Lower leg skin (tissue), 4 donors: Measurements from ENCODE around the gene PTPRT. TPM values are rescaled to one million over a fixed set of nuclear protein-coding genes. Genes with fewer than 3 reads are reported as not detected.

Source experiments
- DNase-seq, 2 donors: peaks; one replicate each; pipeline ENCODE4 v3.0.0-alpha.2; 2019; ENCODE audit warnings: low spot score in 2 of 2
- H3K4me3 ChIP-seq: fragments of 200-600 bp; sonication (generic); 2 replicates; pipeline ENCODE4 v1.5.1; 2017; ENCODE audit warnings: mild to moderate bottlenecking, low read depth; ENCODE audit not compliant: poor library complexity, severe bottlenecking
- POLR2A ChIP-seq, 2 donors: fragments of 450-650 bp; IDR thresholded peaks; one replicate each; pipeline ENCODE4 v1.6.1; 2016 to 2017; ENCODE audit warnings: antibody characterized with exemption in 2 of 2, mild to moderate bottlenecking in 1 of 2, moderate library complexity in 1 of 2
- WGBS, 2 donors: methylation state at CpG; one replicate each; pipeline ENCODE4 v1.1.5; 2018; 5-methylcytosine and 5-hydroxymethylcytosine counted together
- intact Hi-C: fragments of 100-400 bp; cut with DNase I; formaldehyde crosslinking; loops from one replicate; pipeline ENCODE4 v1.15.0; 2023; ENCODE audit warnings: low total_unique reads
- total RNA-seq, 4 donors: library from RNA; depleted of rRNA; stranded (reverse); fragments of >200 nt; gene quantifications; one replicate each; pipeline ENCODE4 v1.1.0, GENCODE V29; 2016
- TF ChIP-seq, protein P1 (sequence below), 3 donors: fragments of 450-650 bp; IDR thresholded peaks; one replicate each; pipeline ENCODE4 v1.5.1; 2016; ENCODE audit warnings: antibody characterized with exemption in 3 of 3, mild to moderate bottlenecking in 3 of 3, moderate library complexity in 2 of 3

The PTPRT gene
- total RNA-seq, 4 donors from 2014 or later: 0.34 to 1.4 (median 0.95) TPM

- 82 to 93% methylated on average over 3 of the region's 3 CpGs for WGBS, 2 donors
- TF ChIP-seq, protein P1, sequence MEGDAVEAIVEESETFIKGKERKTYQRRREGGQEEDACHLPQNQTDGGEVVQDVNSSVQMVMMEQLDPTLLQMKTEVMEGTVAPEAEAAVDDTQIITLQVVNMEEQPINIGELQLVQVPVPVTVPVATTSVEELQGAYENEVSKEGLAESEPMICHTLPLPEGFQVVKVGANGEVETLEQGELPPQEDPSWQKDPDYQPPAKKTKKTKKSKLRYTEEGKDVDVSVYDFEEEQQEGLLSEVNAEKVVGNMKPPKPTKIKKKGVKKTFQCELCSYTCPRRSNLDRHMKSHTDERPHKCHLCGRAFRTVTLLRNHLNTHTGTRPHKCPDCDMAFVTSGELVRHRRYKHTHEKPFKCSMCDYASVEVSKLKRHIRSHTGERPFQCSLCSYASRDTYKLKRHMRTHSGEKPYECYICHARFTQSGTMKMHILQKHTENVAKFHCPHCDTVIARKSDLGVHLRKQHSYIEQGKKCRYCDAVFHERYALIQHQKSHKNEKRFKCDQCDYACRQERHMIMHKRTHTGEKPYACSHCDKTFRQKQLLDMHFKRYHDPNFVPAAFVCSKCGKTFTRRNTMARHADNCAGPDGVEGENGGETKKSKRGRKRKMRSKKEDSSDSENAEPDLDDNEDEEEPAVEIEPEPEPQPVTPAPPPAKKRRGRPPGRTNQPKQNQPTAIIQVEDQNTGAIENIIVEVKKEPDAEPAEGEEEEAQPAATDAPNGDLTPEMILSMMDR (IDR thresholded peaks at IDR 0.05): no peak
- DNase-seq: no peak
- intact Hi-C loops: no loop called here
- H3K4me3 ChIP-seq: no peak overlapping the region
These were observed 352.2 kb downstream of the PTPRT start for GRCh38 chr20:42837456-42837855.

GRCh38 chr20:42836339-42836738, 353.4 kb downstream of the PTPRT start:
- intact Hi-C loops: no loop called here
- DNase-seq: peak in 1 of 2 donors; percentile 42
- TF ChIP-seq, protein P1 (IDR thresholded peaks at IDR 0.05): no peak
- TF ChIP-seq POLR2A (IDR thresholded peaks at IDR 0.05): no peak
- no peak overlapping the region for H3K4me3 ChIP-seq
- 25 to 36% methylated on average over 5 of the region's 5 CpGs for WGBS, 2 donors

DNA sequence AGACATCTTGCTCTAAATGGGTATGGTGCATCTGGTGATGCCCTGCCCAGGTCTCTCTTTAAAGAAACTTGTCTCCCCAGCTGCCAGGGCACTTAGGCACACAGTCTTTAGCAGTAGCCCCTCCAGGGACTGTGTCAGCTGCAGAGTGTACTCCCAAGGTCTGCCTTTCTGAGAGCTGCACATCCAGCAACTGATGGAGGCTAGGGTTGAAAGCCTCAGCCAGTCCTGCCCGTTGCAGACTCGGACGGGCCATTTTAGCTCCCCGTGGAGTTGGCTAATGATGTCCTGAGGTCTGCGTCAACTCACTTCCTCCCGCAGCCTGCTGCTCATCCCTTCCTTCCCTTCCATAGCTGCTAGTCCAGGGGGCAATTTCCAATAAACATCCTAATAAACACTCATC, 381.8 kb downstream of the PTPRT start:
- 68 to 88% methylated on average over 6 of the region's 6 CpGs for WGBS, 2 donors
- H3K4me3 ChIP-seq: no peak overlapping the region
- no peak for TF ChIP-seq POLR2A (IDR thresholded peaks at IDR 0.05)
- TF ChIP-seq, protein P1 (IDR thresholded peaks at IDR 0.05): no peak
- DNase-seq: no peak
- intact Hi-C loops: no loop called here

DNA sequence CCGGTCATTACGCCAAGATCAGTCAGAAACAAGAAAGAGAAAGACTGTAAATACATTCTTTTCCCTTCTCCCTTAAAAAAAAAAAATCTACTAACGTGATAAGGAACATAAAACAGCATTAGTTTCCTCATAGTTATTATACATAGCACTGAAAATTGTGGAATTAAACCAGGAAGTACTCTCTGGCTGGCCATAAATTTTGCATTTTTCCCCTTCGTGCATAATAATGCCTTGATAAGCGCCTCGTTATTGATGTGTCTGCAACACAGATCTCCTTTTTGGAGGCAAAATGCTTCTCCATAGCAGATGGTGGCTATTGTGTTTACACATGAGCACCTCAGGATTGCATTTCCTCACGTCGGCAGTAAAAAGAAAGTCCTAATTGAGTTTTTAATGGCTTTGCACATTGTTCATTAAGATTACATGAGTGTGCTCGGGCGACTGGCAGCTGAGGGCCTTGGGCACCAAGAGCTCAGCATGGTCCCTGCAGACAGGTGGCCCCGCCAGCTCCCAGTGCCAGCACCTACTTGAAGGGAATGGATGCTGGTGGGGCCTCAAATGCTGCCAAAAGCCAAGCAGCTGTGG, 394.5 kb downstream of the PTPRT start:
- no peak overlapping the region for H3K4me3 ChIP-seq
- TF ChIP-seq, protein P1 (IDR thresholded peaks at IDR 0.05): no peak
- TF ChIP-seq POLR2A (IDR thresholded peaks at IDR 0.05): no peak
- WGBS, 2 donors: 65 to 69% methylated on average over 11 of the region's 11 CpGs
- intact Hi-C loops: no loop called here
- no peak for DNase-seq

DNA sequence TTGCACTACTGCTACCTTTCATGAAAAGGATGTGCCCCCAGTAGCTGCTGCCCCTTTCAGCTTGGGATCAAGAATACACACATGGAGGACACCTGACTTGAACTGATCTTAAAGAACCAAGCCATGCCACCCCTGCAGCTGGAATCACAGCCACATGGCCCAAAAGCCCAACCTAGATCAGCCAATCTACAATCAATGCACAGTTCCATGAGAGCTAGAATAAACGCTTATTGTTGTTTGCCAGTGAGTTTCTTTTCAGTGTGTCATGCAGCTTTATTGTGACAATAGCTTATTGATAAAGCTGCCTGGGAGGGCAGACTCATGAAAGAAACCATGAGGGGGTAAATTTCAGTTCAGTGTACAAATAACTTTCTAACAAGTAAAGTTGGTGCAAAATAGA, 397.7 kb downstream of the PTPRT start:
- H3K4me3 ChIP-seq: peak overlapping the region; percentile 4
- intact Hi-C loops: no loop called here
- 82 to 100% methylated on average over 1 of the region's 1 CpG for WGBS, 2 donors
- TF ChIP-seq, protein P1 (IDR thresholded peaks at IDR 0.05): no peak
- no peak for TF ChIP-seq POLR2A (IDR thresholded peaks at IDR 0.05)
- DNase-seq: no peak

GRCh38 chr20:42790111-42790510, 399.6 kb downstream of the PTPRT start:
- 22 to 35% methylated on average over 2 of the region's 2 CpGs for WGBS, 2 donors
- DNase-seq: no peak
- TF ChIP-seq, protein P1 (IDR thresholded peaks at IDR 0.05): no peak
- no peak for TF ChIP-seq POLR2A (IDR thresholded peaks at IDR 0.05)
- intact Hi-C loops: no loop called here
- H3K4me3 ChIP-seq: no peak overlapping the region
